K562 (cell line): ENCODE data around the gene PHETA1. TPM values are rescaled to one million over a fixed set of nuclear protein-coding genes. Genes with fewer than 3 reads are reported as not detected.

ENCODE experiments used
- ARHGAP35 ChIP-seq: fragments of 450-650 bp; IDR thresholded peaks from 2 replicates; pipeline ENCODE4 v1.6.1; 2018; ENCODE audit not compliant: partially characterized antibody
- CUX1 ChIP-seq: fragments of 200-800 bp; sonication (Bioruptor generic); IDR thresholded peaks from 2 replicates; pipeline ENCODE4 v1.6.1; 2016; ENCODE audit warnings: missing genetic modification characterization, missing compliant biosample characterization
- FUS ChIP-seq: fragments of 200-400 bp; formaldehyde crosslinking; optimal IDR thresholded peaks from 2 replicates; pipeline ENCODE3; 2017; ENCODE audit warnings: low read depth, low read length
- HOXB6 ChIP-seq: fragments of 250-450 bp; sonication (Bioruptor Pico); IDR thresholded peaks from 2 replicates; pipeline ENCODE4 v1.5.1; 2022; ENCODE audit warnings: mild to moderate bottlenecking, borderline replicate concordance
- HSF4 ChIP-seq: fragments of 250-450 bp; sonication (Bioruptor Pico); IDR thresholded peaks from 2 replicates; pipeline ENCODE4 v2.1.2; 2022; ENCODE audit warnings: mild to moderate bottlenecking, moderate library complexity, borderline replicate concordance
- L3MBTL2 ChIP-seq: fragments of 450-650 bp; IDR thresholded peaks from 2 replicates; pipeline ENCODE4 v1.6.1; 2016; ENCODE audit warnings: mild to moderate bottlenecking, moderate library complexity
- PURB ChIP-seq: sonication (generic); formaldehyde crosslinking; IDR thresholded peaks from 2 replicates; pipeline ENCODE4 v1.9.0; 2021; ENCODE audit warnings: low read depth, mild to moderate bottlenecking, missing genetic modification reagents
- RBM15 ChIP-seq: fragments of 200-400 bp; formaldehyde crosslinking; IDR thresholded peaks from 2 replicates; pipeline ENCODE4 v1.6.1; 2018; ENCODE audit warnings: mild to moderate bottlenecking, low read length, moderate library complexity; ENCODE audit not compliant: insufficient read depth
- STAG1 ChIP-seq: sonication (generic); formaldehyde crosslinking; IDR thresholded peaks from 2 replicates; pipeline ENCODE4 v1.5.0; 2020; ENCODE audit warnings: missing genetic modification reagents, borderline replicate concordance
- XRCC5 ChIP-seq: fragments of 200-400 bp; formaldehyde crosslinking; IDR thresholded peaks from 2 replicates; pipeline ENCODE4 v1.6.1; 2017; ENCODE audit warnings: low read depth, mild to moderate bottlenecking, low read length
- YY1 ChIP-seq, 3 experiments: IDR thresholded peaks; 2 replicates each; pipeline ENCODE4 v1.6.1; 2011; ENCODE audit warnings: low read length in 2 of 3, mild to moderate bottlenecking in 2 of 3, moderate library complexity in 2 of 3, borderline replicate concordance in 1 of 3, control low read depth in 1 of 3, low read depth in 1 of 3; ENCODE audit not compliant: insufficient read depth in 3 of 3, insufficient replicate concordance in 2 of 3, control insufficient read depth in 1 of 3, insufficient read length in 1 of 3; ENCODE audit errors: extremely low read depth in 1 of 3
- ZFP36 ChIP-seq: fragments of 150-350 bp; IDR thresholded peaks from 2 replicates; pipeline ENCODE4 v1.6.1; 2018; ENCODE audit warnings: low read length, low read depth; ENCODE audit not compliant: partially characterized antibody
- ZKSCAN8 ChIP-seq: fragments of 200-800 bp; sonication (Bioruptor generic); IDR thresholded peaks from 2 replicates; pipeline ENCODE4 v1.6.1; 2016; ENCODE audit warnings: missing genetic modification characterization, missing compliant biosample characterization
- ZNF398 ChIP-seq: fragments of 250-450 bp; sonication (Bioruptor Pico); IDR thresholded peaks from 2 replicates; pipeline ENCODE4 v1.8.0; 2021; ENCODE audit warnings: moderate library complexity, mild to moderate bottlenecking, inconsistent platforms
- polyA plus RNA-seq, 8 experiments: library from polyadenylated mRNA; depleted of rRNA in 4 of 8; stranded (reverse) in 5 of 8; unstranded in 3 of 8; fragments of >200 nt; fragmentation: Nextera tagmentation in 2 of 8; fragmentation: Illumina TruSeq in 1 of 8; extraction: Ambion mirVana in 2 of 8; extraction: Trizol in 1 of 8; gene quantifications; 2 replicates each; pipeline versions ENCODE4 v1.2.1 to v1.2.3, GENCODE V29; 2011 to 2014; ENCODE audit warnings: inconsistent platforms in 1 of 8, missing spikeins in 1 of 8
- total RNA-seq, 7 experiments: library from RNA; depleted of rRNA in 6 of 7; stranded (reverse); fragments of >200 nt in 6 of 7; fragmentation: Illumina TruSeq in 2 of 7; extraction: Trizol in 2 of 7; gene quantifications; 2 replicates each; pipeline versions ENCODE4 v1.2.1 to v1.2.3, GENCODE V29; 2011 to 2021; ENCODE audit warnings: low replicate concordance in 1 of 7
- TF ChIP-seq, protein P1 (sequence below): fragments of 450-650 bp; IDR thresholded peaks from 2 replicates; pipeline ENCODE4 v1.6.1; 2016; ENCODE audit warnings: antibody characterized with exemption
- TF ChIP-seq, protein P2 (sequence below): IDR thresholded peaks from 2 replicates; pipeline ENCODE4 v1.6.1; 2014; ENCODE audit warnings: antibody characterized with exemption

The PHETA1 gene
- total and polyA plus RNA-seq, 9 of the 15 experiments (the other 6 are each of a cell fraction or from before 2014, with no cell fraction given): 0.03 to 12.4 (median 3.0) TPM

- TF ChIP-seq HSF4 (CRISPR knock-in tag) (no peak), FUS (no peak), YY1 (IDR thresholded peaks at IDR 0.05; ENCODE audit: borderline replicate concordance in 1 of 3, control insufficient read depth in 1 of 3, extremely low read depth in 1 of 3, insufficient read depth in 3 of 3, insufficient read length in 1 of 3, insufficient replicate concordance in 2 of 3, low read depth in 1 of 3, low read length in 2 of 3) (peak in 1 of 3 experiments; percentile 36), ZKSCAN8 (CRISPR knock-in tag) (0 out of 2 replicates have a peak, but pooled peaks have one; percentile 31), STAG1 (peak; percentile 69; the same call in 1 of the 2 replicates), CUX1 (no peak), PURB (no peak), RBM15 (no peak), XRCC5 (0 out of 2 replicates have a peak, but pooled peaks have one; percentile 32), ZFP36 (peak; percentile 9), HOXB6 (no peak), ARHGAP35 (no peak), ZNF398 (CRISPR knock-in tag) (no peak), L3MBTL2 (no peak)
- TF ChIP-seq, protein P1, sequence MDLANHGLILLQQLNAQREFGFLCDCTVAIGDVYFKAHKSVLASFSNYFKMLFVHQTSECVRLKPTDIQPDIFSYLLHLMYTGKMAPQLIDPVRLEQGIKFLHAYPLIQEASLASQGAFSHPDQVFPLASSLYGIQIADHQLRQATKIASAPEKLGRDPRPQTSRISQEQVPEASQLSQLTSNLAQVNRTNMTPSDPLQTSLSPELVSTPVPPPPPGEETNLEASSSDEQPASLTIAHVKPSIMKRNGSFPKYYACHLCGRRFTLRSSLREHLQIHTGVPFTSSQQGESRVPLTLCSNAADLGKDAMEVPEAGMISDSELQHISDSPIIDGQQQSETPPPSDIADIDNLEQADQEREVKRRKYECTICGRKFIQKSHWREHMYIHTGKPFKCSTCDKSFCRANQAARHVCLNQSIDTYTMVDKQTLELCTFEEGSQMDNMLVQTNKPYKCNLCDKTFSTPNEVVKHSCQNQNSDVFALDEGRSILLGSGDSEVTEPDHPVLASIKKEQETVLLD: no peak
- TF ChIP-seq, protein P2, sequence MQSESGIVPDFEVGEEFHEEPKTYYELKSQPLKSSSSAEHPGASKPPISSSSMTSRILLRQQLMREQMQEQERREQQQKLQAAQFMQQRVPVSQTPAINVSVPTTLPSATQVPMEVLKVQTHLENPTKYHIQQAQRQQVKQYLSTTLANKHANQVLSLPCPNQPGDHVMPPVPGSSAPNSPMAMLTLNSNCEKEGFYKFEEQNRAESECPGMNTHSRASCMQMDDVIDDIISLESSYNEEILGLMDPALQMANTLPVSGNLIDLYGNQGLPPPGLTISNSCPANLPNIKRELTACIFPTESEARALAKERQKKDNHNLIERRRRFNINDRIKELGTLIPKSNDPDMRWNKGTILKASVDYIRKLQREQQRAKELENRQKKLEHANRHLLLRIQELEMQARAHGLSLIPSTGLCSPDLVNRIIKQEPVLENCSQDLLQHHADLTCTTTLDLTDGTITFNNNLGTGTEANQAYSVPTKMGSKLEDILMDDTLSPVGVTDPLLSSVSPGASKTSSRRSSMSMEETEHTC: no peak
These were observed 55.0 kb downstream of the PHETA1 start (continued) for GRCh38 chr12:111313833-111314259.
